H1 (cell line): ENCODE results near the gene SSH2. TPM values are rescaled to one million over a fixed set of nuclear protein-coding genes. Genes with fewer than 3 reads are reported as not detected.

Source experiments
- CTCF ChIA-PET: fragments of 300-600 bp; sonication (Branson Sonifier 250); formaldehyde crosslinking; loops from one replicate; lab custom pipeline; 2021; ENCODE audit not compliant: partially characterized antibody; lab: Charles Lee
- POLR2A ChIA-PET: fragments of 300-600 bp; sonication (Branson Sonifier 250); formaldehyde crosslinking; loops from one replicate; lab custom pipeline; 2021; ENCODE audit warnings: inconsistent platforms; ENCODE audit not compliant: partially characterized antibody; lab: Charles Lee
- DNase-seq, 2 experiments: peaks; one replicate each; pipeline versions ENCODE4 v3.0.0 to v3.0.0-alpha.2; 2010 to 2022; ENCODE audit warnings: low spot score in 2 of 2, low read depth in 1 of 2, mixed read lengths in 1 of 2
- FAIRE-seq: peaks from 2 replicates; lab custom pipeline; 2011; peaks lifted over from hg19 to GRCh38; lab: Jason Lieb, UNC
- H2AFZ ChIP-seq: 2 replicates; pipeline ENCODE4 v1.8.1; 2012; ENCODE audit warnings: low read length, inconsistent platforms
- H2AK5ac ChIP-seq: 2 replicates; pipeline ENCODE4 v1.6.1; 2013; ENCODE audit warnings: low read depth, low read length
- H2BK120ac ChIP-seq: replicated peaks from 2 replicates; pipeline ENCODE3; 2013; ENCODE audit warnings: low read depth, low read length, inconsistent platforms
- H2BK12ac ChIP-seq: 2 replicates; pipeline ENCODE4 v1.6.1; 2013; ENCODE audit warnings: low read depth, low read length
- H2BK15ac ChIP-seq: 2 replicates; pipeline ENCODE4 v1.6.1; 2013; ENCODE audit warnings: low read length
- H2BK20ac ChIP-seq: 2 replicates; pipeline ENCODE4 v1.6.1; 2013; ENCODE audit warnings: low read length
- H2BK5ac ChIP-seq: 2 replicates; pipeline ENCODE4 v1.6.1; 2013; ENCODE audit warnings: low read depth, low read length
- H3K14ac ChIP-seq: 2 replicates; pipeline ENCODE4 v1.6.1; 2013; ENCODE audit warnings: inconsistent platforms; ENCODE audit not compliant: insufficient read length
- H3K18ac ChIP-seq: 2 replicates; pipeline ENCODE4 v1.6.1; 2013; ENCODE audit warnings: low read length; ENCODE audit errors: extremely low read depth
- H3K23ac ChIP-seq: 2 replicates; pipeline ENCODE4 v1.6.1; 2013; ENCODE audit warnings: inconsistent platforms; ENCODE audit not compliant: insufficient read length
- H3K23me2 ChIP-seq: 2 replicates; pipeline ENCODE4 v1.6.1; 2013; ENCODE audit warnings: low read depth, low read length
- H3K27ac ChIP-seq: 2 replicates; pipeline ENCODE4 v1.6.1; 2011; ENCODE audit warnings: low read depth, low read length, inconsistent platforms
- H3K27me3 ChIP-seq, 4 experiments: replicated peaks in 1 of 4; 1 replicate in 1 of 4; 2 replicates in 3 of 4; pipeline versions ENCODE4 v1.6.1 to v1.8.1; 2011 to 2013; ENCODE audit warnings: low read length in 3 of 4, mild to moderate bottlenecking in 3 of 4, inconsistent platforms in 2 of 4, mixed read lengths in 2 of 4, moderate library complexity in 1 of 4; ENCODE audit not compliant: control insufficient read depth in 3 of 4, insufficient read depth in 3 of 4; ENCODE audit errors: extremely low read depth in 1 of 4
- H3K36me3 ChIP-seq, 4 experiments: 2 replicates each; pipeline versions ENCODE4 v1.6.1 to v1.8.1; 2011 to 2013; ENCODE audit warnings: mild to moderate bottlenecking in 4 of 4, low read length in 3 of 4, moderate library complexity in 2 of 4, control low read depth in 1 of 4, inconsistent platforms in 1 of 4; ENCODE audit not compliant: insufficient read depth in 4 of 4, control insufficient read depth in 2 of 4
- H3K4ac ChIP-seq: replicated peaks from 2 replicates; pipeline ENCODE3; 2013; ENCODE audit warnings: low read length, low read depth, mixed read lengths, inconsistent platforms; ENCODE audit not compliant: insufficient read length
- H3K4me1 ChIP-seq, 4 experiments: replicated peaks in 1 of 4; 1 replicate in 1 of 4; 2 replicates in 3 of 4; pipeline versions ENCODE4 v1.6.1 to v1.8.1; 2011 to 2013; ENCODE audit warnings: low read length in 3 of 4, inconsistent platforms in 2 of 4, mixed read lengths in 1 of 4; ENCODE audit not compliant: insufficient read depth in 4 of 4, control insufficient read depth in 3 of 4
- H3K4me2 ChIP-seq, 2 experiments: 2 replicates each; pipeline versions ENCODE4 v1.6.1 to v1.8.1; 2011 to 2013; ENCODE audit warnings: low read depth in 2 of 2, low read length in 2 of 2, control low read depth in 1 of 2, inconsistent platforms in 1 of 2, mild to moderate bottlenecking in 1 of 2; ENCODE audit not compliant: insufficient read depth in 1 of 2
- H3K4me3 ChIP-seq, 4 experiments: fragments of 200-600, 300-600 bp in 1 of 4; sonication (generic), shearing (Covaris generic), sonication (Bioruptor Twin) in 1 of 4; 2 replicates each; pipeline versions ENCODE4 v1.5.1 to v1.8.1; 2011 to 2016; ENCODE audit warnings: low read length in 4 of 4, low read depth in 3 of 4, control low read depth in 2 of 4, inconsistent platforms in 2 of 4, mild to moderate bottlenecking in 2 of 4, mixed read lengths in 1 of 4, moderate library complexity in 1 of 4; ENCODE audit not compliant: insufficient read depth in 2 of 4; ENCODE audit errors: extremely low read depth in 1 of 4
- H3K56ac ChIP-seq: replicated peaks from 2 replicates; pipeline ENCODE3; 2013; ENCODE audit warnings: low read depth, mild to moderate bottlenecking, mixed read lengths, low read length, inconsistent platforms; ENCODE audit not compliant: insufficient read length
- H3K79me1 ChIP-seq: 2 replicates; pipeline ENCODE4 v1.6.1; 2013; ENCODE audit warnings: low read depth, low read length, control low read depth
- H3K79me2 ChIP-seq, 2 experiments: 2 replicates each; pipeline versions ENCODE4 v1.6.1 to v1.8.1; 2012 to 2013; ENCODE audit warnings: low read length in 2 of 2, mild to moderate bottlenecking in 2 of 2, inconsistent platforms in 1 of 2; ENCODE audit not compliant: insufficient read depth in 2 of 2, control insufficient read depth in 1 of 2
- H3K9ac ChIP-seq, 4 experiments: replicated peaks in 1 of 4; 1 replicate in 1 of 4; 2 replicates in 3 of 4; pipeline versions ENCODE4 v1.6.1 to v1.8.1; 2011 to 2013; ENCODE audit warnings: low read depth in 3 of 4, low read length in 3 of 4, control low read depth in 2 of 4, mild to moderate bottlenecking in 2 of 4, moderate library complexity in 2 of 4, inconsistent platforms in 1 of 4; ENCODE audit errors: extremely low read depth in 1 of 4
- H3K9me3 ChIP-seq, 2 experiments: 2 replicates each; pipeline versions ENCODE4 v1.6.1 to v1.8.1; 2012 to 2013; ENCODE audit warnings: mild to moderate bottlenecking in 2 of 2, moderate library complexity in 2 of 2, control low read depth in 1 of 2, inconsistent platforms in 1 of 2, low read depth in 1 of 2, low read length in 1 of 2, mixed read lengths in 1 of 2; ENCODE audit not compliant: insufficient read depth in 2 of 2
- H4K20me1 ChIP-seq, 2 experiments: replicated peaks in 1 of 2; 2 replicates each; pipeline versions ENCODE3 to v1.8.1; 2011 to 2013; ENCODE audit warnings: inconsistent platforms in 2 of 2, low read length in 2 of 2, mild to moderate bottlenecking in 1 of 2; ENCODE audit not compliant: insufficient read depth in 2 of 2, control insufficient read depth in 1 of 2
- H4K5ac ChIP-seq: 2 replicates; pipeline ENCODE4 v1.6.1; 2013; ENCODE audit warnings: low read length, low read depth, mixed read lengths, inconsistent platforms; ENCODE audit not compliant: insufficient read length
- H4K8ac ChIP-seq: 2 replicates; pipeline ENCODE4 v1.8.0; 2013; ENCODE audit warnings: mild to moderate bottlenecking, moderate library complexity, low read length, inconsistent platforms; ENCODE audit not compliant: insufficient read depth; ENCODE audit errors: extremely low read depth
- H4K91ac ChIP-seq: replicated peaks from 2 replicates; pipeline ENCODE3; 2013; ENCODE audit warnings: low read length, mixed read lengths, inconsistent platforms; ENCODE audit not compliant: insufficient read length
- ASH2L ChIP-seq: fragments of 200-600, 300-600 bp; sonication (generic); IDR thresholded peaks from one replicate; pipeline ENCODE4 v1.7.1; 2017; ENCODE audit warnings: low read length
- CEBPB ChIP-seq: IDR thresholded peaks from 2 replicates; pipeline ENCODE4 v1.6.1; 2012; ENCODE audit warnings: low read depth, low read length
- CHD2 ChIP-seq: IDR thresholded peaks from 2 replicates; pipeline ENCODE4 v1.6.1; 2012; ENCODE audit warnings: low read length, improper control_type of control experiment
- GABPA ChIP-seq: IDR thresholded peaks from 2 replicates; pipeline ENCODE4 v1.6.1; 2011; ENCODE audit warnings: mild to moderate bottlenecking, low read length, moderate library complexity, borderline replicate concordance; ENCODE audit not compliant: insufficient read depth
- GTF2F1 ChIP-seq: IDR thresholded peaks from 2 replicates; pipeline ENCODE4 v1.6.1; 2012; ENCODE audit warnings: low read depth, low read length, improper control_type of control experiment, borderline replicate concordance
- JUND ChIP-seq: IDR thresholded peaks from 2 replicates; pipeline ENCODE4 v1.6.1; 2011; ENCODE audit warnings: mild to moderate bottlenecking, improper control_type of control experiment, low read length
- KDM1A ChIP-seq: fragments of 200-600, 300-600 bp; sonication (generic); IDR thresholded peaks from 2 replicates; pipeline ENCODE4 v1.7.1; 2016; ENCODE audit warnings: mild to moderate bottlenecking, low read length, borderline replicate concordance
- RAD21 ChIP-seq, 2 experiments: IDR thresholded peaks in 1 of 2; conservative IDR thresholded peaks in 1 of 2; 2 replicates each; pipeline ENCODE4 v1.6.1; 2011; ENCODE audit warnings: low read depth in 2 of 2, low read length in 2 of 2, improper control_type of control experiment in 1 of 2, inconsistent platforms in 1 of 2, mild to moderate bottlenecking in 1 of 2, moderate library complexity in 1 of 2
- RNF2 ChIP-seq: fragments of 200-900, 300-1000 bp; sonication (generic); IDR thresholded peaks from 2 replicates; pipeline ENCODE4 v1.7.1; 2016; ENCODE audit warnings: borderline replicate concordance, low read depth, mild to moderate bottlenecking, antibody characterized with exemption, low read length; ENCODE audit not compliant: poor library complexity, severe bottlenecking; ENCODE audit errors: missing control alignments
- SAP30 ChIP-seq: fragments of 300-600 bp; sonication (generic); IDR thresholded peaks from 2 replicates; pipeline ENCODE4 v1.7.1; 2012; ENCODE audit warnings: low read length, moderate library complexity, mild to moderate bottlenecking, inconsistent platforms; ENCODE audit not compliant: insufficient read depth, insufficient replicate concordance
- SIRT6 ChIP-seq: IDR thresholded peaks from one replicate; pipeline ENCODE4 v1.7.1; 2012; ENCODE audit warnings: low read length, inconsistent platforms
- SP1 ChIP-seq: IDR thresholded peaks from 2 replicates; pipeline ENCODE4 v1.6.1; 2011; ENCODE audit warnings: low read depth, low read length
- USF2 ChIP-seq: IDR thresholded peaks from 2 replicates; pipeline ENCODE4 v1.6.1; 2011; ENCODE audit warnings: low read length, improper control_type of control experiment
- WGBS, 2 experiments: shearing (Covaris generic) in 1 of 2; methylation state at CpG; one replicate each; pipeline versions ENCODE4 v1.1.6 to v1.1.7; 2013 to 2015; ENCODE audit warnings: low lambda C conversion rate in 2 of 2, mixed read lengths in 2 of 2, inconsistent platforms in 1 of 2, low coverage in 1 of 2, missing lambda C conversion rate in 1 of 2; ENCODE audit not compliant: insufficient replicate concordance in 2 of 2, insufficient coverage in 1 of 2, insufficient read length in 1 of 2; ENCODE audit errors: extremely low coverage in 1 of 2, missing lambda C conversion rate in 1 of 2; 5-methylcytosine and 5-hydroxymethylcytosine counted together
- polyA plus RNA-seq, 7 experiments: library from polyadenylated mRNA; depleted of rRNA in 3 of 7; stranded (reverse) in 5 of 7; unstranded in 2 of 7; fragments of >200 nt in 5 of 7; fragments of 200-250 nt in 2 of 7; gene quantifications; 1 replicate in 5 of 7; 2 replicates in 1 of 7; 4 replicates in 1 of 7; pipeline versions ENCODE4 v1.2.1 to v1.2.3, GENCODE V29; 2011 to 2013; ENCODE audit warnings: missing spikeins in 2 of 7, mixed read lengths in 2 of 7
- total RNA-seq: library from RNA; stranded (reverse); fragmentation: NEBNext Ultra II Directional; extraction: Animal tissue kit (Norgen Biotek cat#: 25700); gene quantifications from 2 replicates; pipeline ENCODE4 v1.2.1, GENCODE V29; 2021

The SSH2 gene
- total and polyA plus RNA-seq, 2 of the 8 experiments (the other 6 are each of a cell fraction or from before 2014, with no cell fraction given), result 5.2 to 15.9 TPM

- no peak overlapping the region for H4K91ac ChIP-seq
- no peak overlapping the region for H3K23ac ChIP-seq
- no peaks in the 10 kb centered on the region for H3K27me3 ChIP-seq
- no peak overlapping the region for H3K27ac ChIP-seq
- H2BK120ac ChIP-seq, result no peak overlapping the region
- no peak overlapping the region for H4K8ac ChIP-seq
- H2AFZ ChIP-seq, result no peak overlapping the region
- no peaks in the 10 kb centered on the region for H3K36me3 ChIP-seq
- H4K20me1 ChIP-seq, result no peaks in the 10 kb centered on the region
- H2AK5ac ChIP-seq, result no peak overlapping the region
- 78% methylated on average over 3 of the region's 3 CpGs; no CpG with 5 or more reads in 1 of the 2 experiments for WGBS, 2 experiments
- no peak overlapping the region for H3K4me3 ChIP-seq
- H2BK12ac ChIP-seq, result no peak overlapping the region
- H3K4ac ChIP-seq, result no peak overlapping the region
- no peaks in the 10 kb centered on the region for H3K4me1 ChIP-seq
- H3K14ac ChIP-seq, result no peak overlapping the region
- no peak overlapping the region for H2BK20ac ChIP-seq
- POLR2A ChIA-PET, result no interaction called here
- H2BK5ac ChIP-seq, result no peak overlapping the region
- no peaks in the 10 kb centered on the region for H3K9me3 ChIP-seq
- no peak overlapping the region for H4K5ac ChIP-seq
- H3K9ac ChIP-seq, result no peak overlapping the region
- FAIRE-seq, result no peak
- no peak for DNase-seq
- CTCF ChIA-PET, result no interaction called here
- H3K18ac ChIP-seq, result no peak overlapping the region
- H3K56ac ChIP-seq, result no peak overlapping the region
- H3K4me2 ChIP-seq, result no peak overlapping the region
- no peaks in the 10 kb centered on the region for H3K79me1 ChIP-seq
- H2BK15ac ChIP-seq, result no peak overlapping the region
- H3K79me2 ChIP-seq, result no peaks in the 10 kb centered on the region
- H3K23me2 ChIP-seq, result no peaks in the 10 kb centered on the region
- TF ChIP-seq SIRT6 (no peak), USF2 (no peak), SP1 (no peak), KDM1A (no peak), CEBPB (no peak), ASH2L (no peak), CHD2 (no peak), SAP30 (no peak), RNF2 (no peak), GTF2F1 (no peak), JUND (no peak), GABPA (no peak), RAD21 (IDR thresholded peaks at IDR 0.05 in 1 of 2, conservative IDR thresholded peaks at IDR 0.05 in 1 of 2; ENCODE audit: low read depth in 2 of 2, low read length in 2 of 2) (no peak)
Measured at GRCh38 chr17:29693751-29694150, 236.3 kb downstream of the SSH2 start.
